Astrocyte of the cerebellum (primary cell): Measurements from ENCODE around the gene POLE4.

Experiments used
- DNase-seq: peaks from one replicate; pipeline ENCODE4 v3.0.0-alpha.2; 2011; ENCODE audit warnings: low read depth
- H3K4me3 ChIP-seq: 2 replicates; pipeline ENCODE4 v1.5.1; 2011; ENCODE audit warnings: mild to moderate bottlenecking, low read depth, low read length, moderate library complexity
- CTCF ChIP-seq: IDR thresholded peaks from 2 replicates; pipeline ENCODE4 v1.5.1; 2012; ENCODE audit warnings: low read length, low read depth, moderate library complexity, mild to moderate bottlenecking; ENCODE audit errors: missing control alignments
- in situ Hi-C: cut with HindIII; loops from 2 replicates; pipeline ENCODE4 v1.10.0; 2017; ENCODE audit warnings: low sequenced_read_pairs

Gene POLE4

GRCh38 chr2:75006041-75006440 is 47.6 kb downstream of the POLE4 start:
- no peak overlapping the region for H3K4me3 ChIP-seq
- in situ Hi-C loops: no loop called here
- no peak for TF ChIP-seq CTCF
- DNase-seq: no peak

GRCh38 chr2:75007061-75007460 is 48.6 kb downstream of the POLE4 start:
- H3K4me3 ChIP-seq: no peak overlapping the region
- in situ Hi-C loops: no loop called here
- no peak for DNase-seq
- no peak for TF ChIP-seq CTCF

GRCh38 chr2:75007819-75008218 is 49.4 kb downstream of the POLE4 start:
- no peak for TF ChIP-seq CTCF
- H3K4me3 ChIP-seq: no peak overlapping the region
- no peak for DNase-seq
- in situ Hi-C loops: no loop called here

GRCh38 chr2:75010571-75010970 is 52.1 kb downstream of the POLE4 start:
- in situ Hi-C loops: no loop called here
- H3K4me3 ChIP-seq: no peak overlapping the region
- no peak for TF ChIP-seq CTCF
- no peak for DNase-seq

- in situ Hi-C loops: no loop called here
- TF ChIP-seq CTCF: no peak
- H3K4me3 ChIP-seq: no peak overlapping the region
- DNase-seq: no peak
Measured at GRCh38 chr2:75012080-75012479, 53.6 kb downstream of the POLE4 start.

- TF ChIP-seq CTCF: no peak
- in situ Hi-C loops: no loop called here
- DNase-seq: no peak
- H3K4me3 ChIP-seq: no peak overlapping the region
Measured at GRCh38 chr2:75018162-75018561, 59.7 kb downstream of the POLE4 start.
